ENCODE data around the gene SUSD2.
"Not testable (repeated sequence)": the region's sequence is repeated elsewhere in the genome, so short reads cannot be mapped to it uniquely, and the experiment has no call there.

Gene SUSD2

DNA sequence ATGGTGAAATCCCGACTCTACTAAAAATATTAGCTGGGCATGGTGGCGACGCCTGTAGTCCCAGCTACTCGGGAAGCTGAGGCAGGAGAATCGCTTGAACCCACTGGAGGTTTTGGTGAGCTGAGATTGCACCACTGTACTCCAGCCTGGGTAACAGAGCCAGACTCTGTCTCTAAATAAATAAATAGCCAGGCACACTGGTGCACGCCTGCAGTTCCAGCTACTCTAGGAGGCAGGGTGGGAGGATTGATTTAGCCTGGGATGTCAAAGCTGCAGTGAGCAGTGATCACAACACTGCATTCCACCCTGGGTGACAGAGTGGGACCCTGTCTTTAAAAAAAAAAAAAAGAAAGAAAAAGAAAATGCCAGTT lies 17.4 kb downstream of the SUSD2 start:
- H3K9ac ChIP-seq (ENCODE audit: low read length in 5 of 5): no peak overlapping the region
- H3K4me3 ChIP-seq (ENCODE audit: low read depth in 1 of 5, low read length in 5 of 5): no peak overlapping the region
- no peak overlapping the region for H3K27ac ChIP-seq (ENCODE audit: low read depth, low read length)
- peaks cover 0 to 11% (median 7%) of the 10 kb centered on the region in 5 donors for H3K4me1 ChIP-seq (ENCODE audit: control insufficient read depth in 5 of 5, insufficient read depth in 5 of 5, low read length in 5 of 5)
- H3K36me3 ChIP-seq (ENCODE audit: control insufficient read depth in 5 of 5, insufficient read depth in 5 of 5, low read length in 5 of 5): no peaks in the 10 kb centered on the region
- H3K9me3 ChIP-seq (ENCODE audit: control insufficient read depth in 5 of 5, low read length in 5 of 5): no peaks in the 10 kb centered on the region
- H3K27me3 ChIP-seq (ENCODE audit: control insufficient read depth in 5 of 5, insufficient read depth in 4 of 5, low read length in 5 of 5): no peaks in the 10 kb centered on the region

DNA sequence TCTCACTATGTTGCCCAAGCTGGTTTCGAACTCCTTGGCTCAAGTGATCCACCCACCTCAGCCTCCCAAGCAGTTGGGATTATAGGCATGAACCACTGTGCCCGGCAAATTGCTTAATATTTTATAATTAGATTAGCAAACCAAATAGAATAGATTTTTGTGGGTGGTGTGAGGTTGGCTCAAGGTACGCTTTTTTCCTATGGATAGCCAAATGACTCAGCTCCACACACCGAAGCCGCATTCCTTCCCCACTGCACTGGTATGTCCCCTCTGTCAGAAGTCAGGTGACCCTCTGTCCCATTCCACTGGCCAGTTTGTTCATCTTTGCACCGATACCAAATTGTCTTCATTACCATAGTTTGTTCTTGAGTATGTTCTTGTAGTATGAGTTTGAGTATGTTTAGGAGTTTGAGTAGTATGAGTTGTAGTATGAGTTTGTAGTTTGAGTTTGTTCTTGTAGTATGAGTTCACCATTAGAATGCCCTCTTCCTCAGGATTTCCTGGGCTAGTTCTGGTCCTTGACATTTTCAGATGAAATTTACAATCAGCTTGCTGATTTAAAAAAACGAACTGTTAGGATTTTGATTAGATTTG lies 19.4 kb downstream of the SUSD2 start:
- Histone ChIP-seq H3K9me3 (ENCODE audit: control insufficient read depth in 5 of 5, low read length in 5 of 5) (no peaks in the 10 kb centered on the region), H3K27ac (ENCODE audit: low read depth, low read length) (no peak overlapping the region), H3K4me3 (ENCODE audit: low read depth in 1 of 5, low read length in 5 of 5) (no peak overlapping the region), H3K9ac (ENCODE audit: low read length in 5 of 5) (no peak overlapping the region), H3K4me1 (ENCODE audit: control insufficient read depth in 5 of 5, insufficient read depth in 5 of 5, low read length in 5 of 5) (peaks cover 0 to 11% (median 7%) of the 10 kb centered on the region in 5 donors), H3K36me3 (ENCODE audit: control insufficient read depth in 5 of 5, insufficient read depth in 5 of 5, low read length in 5 of 5) (no peaks in the 10 kb centered on the region), H3K27me3 (ENCODE audit: control insufficient read depth in 5 of 5, insufficient read depth in 4 of 5, low read length in 5 of 5) (no peaks in the 10 kb centered on the region)

GRCh38 chr22:24201681-24202614 lies 20.7 kb downstream of the SUSD2 start:
- H3K9ac ChIP-seq (ENCODE audit: low read length in 5 of 5): no peak overlapping the region
- peaks cover 0 to 15% (median 9%) of the 10 kb centered on the region in 5 donors for H3K4me1 ChIP-seq (ENCODE audit: control insufficient read depth in 5 of 5, insufficient read depth in 5 of 5, low read length in 5 of 5)
- no peaks in the 10 kb centered on the region for H3K27me3 ChIP-seq (ENCODE audit: control insufficient read depth in 5 of 5, insufficient read depth in 4 of 5, low read length in 5 of 5)
- H3K27ac ChIP-seq (ENCODE audit: low read depth, low read length): no peak overlapping the region
- H3K4me3 ChIP-seq (ENCODE audit: low read depth in 1 of 5, low read length in 5 of 5): no peak overlapping the region
- H3K36me3 ChIP-seq (ENCODE audit: control insufficient read depth in 5 of 5, insufficient read depth in 5 of 5, low read length in 5 of 5): no peaks in the 10 kb centered on the region
- H3K9me3 ChIP-seq (ENCODE audit: control insufficient read depth in 5 of 5, low read length in 5 of 5): no peaks in the 10 kb centered on the region

DNA sequence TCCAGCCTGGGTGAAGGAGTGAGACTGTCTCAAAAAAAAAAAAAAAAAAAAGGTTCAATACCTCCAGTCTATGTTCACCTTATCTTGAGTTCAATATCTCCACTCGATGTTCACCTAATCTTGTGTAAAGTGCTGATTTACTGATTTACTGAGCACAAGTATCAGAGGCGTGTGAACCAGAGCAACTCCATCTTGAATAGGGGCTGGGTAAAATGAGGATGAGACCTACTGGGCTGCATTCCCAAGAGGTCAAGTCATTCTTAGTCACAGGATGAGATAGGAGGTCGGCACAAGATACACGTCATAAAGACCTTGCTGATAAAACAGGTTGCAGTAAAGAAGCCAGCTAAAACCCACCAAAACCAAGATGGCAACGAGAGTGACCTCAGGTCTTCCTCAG lies 22.6 kb downstream of the SUSD2 start:
- peaks cover 5 to 20% (median 16%) of the 10 kb centered on the region in 5 donors for H3K4me1 ChIP-seq (ENCODE audit: control insufficient read depth in 5 of 5, insufficient read depth in 5 of 5, low read length in 5 of 5)
- H3K36me3 ChIP-seq (ENCODE audit: control insufficient read depth in 5 of 5, insufficient read depth in 5 of 5, low read length in 5 of 5); H3K9me3 ChIP-seq (ENCODE audit: control insufficient read depth in 5 of 5, low read length in 5 of 5); H3K9ac ChIP-seq (ENCODE audit: low read length in 5 of 5); H3K27me3 ChIP-seq (ENCODE audit: control insufficient read depth in 5 of 5, insufficient read depth in 4 of 5, low read length in 5 of 5); H3K4me3 ChIP-seq (ENCODE audit: low read depth in 1 of 5, low read length in 5 of 5); H3K27ac ChIP-seq (ENCODE audit: low read depth, low read length): not testable (repeated sequence)

DNA sequence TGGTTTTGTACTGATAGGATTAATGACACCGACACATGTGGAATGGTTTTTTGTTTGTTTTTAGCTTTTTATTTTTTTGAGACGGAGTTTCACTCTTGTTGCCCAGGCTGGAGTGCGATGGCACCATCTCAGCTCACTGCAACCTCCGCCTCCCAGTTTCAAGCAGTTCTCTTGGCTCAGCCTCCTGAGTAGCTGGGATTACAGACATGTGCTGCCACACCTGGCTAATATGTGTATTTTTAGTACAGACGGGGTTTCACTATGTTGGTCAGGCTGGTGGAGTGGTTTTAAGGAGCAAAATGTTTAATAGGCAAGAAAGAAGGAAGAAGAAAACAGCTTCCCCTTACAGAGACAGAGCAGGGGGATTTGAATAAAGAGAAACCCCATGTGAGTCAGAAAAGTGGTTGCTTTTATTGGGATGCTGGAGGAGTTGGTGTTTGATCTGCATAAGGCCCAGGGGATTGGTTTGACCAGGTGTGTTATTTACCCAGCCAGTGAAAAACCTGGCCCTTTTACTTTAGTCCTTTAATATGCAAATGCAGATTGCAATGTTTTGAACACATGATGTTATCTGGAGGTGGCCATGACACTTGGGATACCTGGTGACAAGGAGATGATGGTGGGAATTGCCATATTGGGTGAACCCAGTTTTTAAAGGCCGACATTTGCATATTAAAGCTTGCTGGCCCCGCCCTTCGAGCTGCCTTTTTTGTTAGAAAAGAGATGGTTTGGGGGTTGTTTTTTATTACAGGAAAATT lies 24.3 kb downstream of the SUSD2 start:
- H3K27me3 ChIP-seq (ENCODE audit: control insufficient read depth in 5 of 5, insufficient read depth in 4 of 5, low read length in 5 of 5): no peaks in the 10 kb centered on the region
- peaks cover 5 to 20% (median 16%) of the 10 kb centered on the region in 5 donors for H3K4me1 ChIP-seq (ENCODE audit: control insufficient read depth in 5 of 5, insufficient read depth in 5 of 5, low read length in 5 of 5)
- no peak overlapping the region for H3K4me3 ChIP-seq (ENCODE audit: low read depth in 1 of 5, low read length in 5 of 5)
- H3K9me3 ChIP-seq (ENCODE audit: control insufficient read depth in 5 of 5, low read length in 5 of 5): no peaks in the 10 kb centered on the region
- no peak overlapping the region for H3K9ac ChIP-seq (ENCODE audit: low read length in 5 of 5)
- no peak overlapping the region for H3K27ac ChIP-seq (ENCODE audit: low read depth, low read length)
- no peaks in the 10 kb centered on the region for H3K36me3 ChIP-seq (ENCODE audit: control insufficient read depth in 5 of 5, insufficient read depth in 5 of 5, low read length in 5 of 5)

GRCh38 chr22:24206460-24207263 lies 25.4 kb downstream of the SUSD2 start:
- H3K9me3 ChIP-seq (ENCODE audit: control insufficient read depth in 5 of 5, low read length in 5 of 5); H3K36me3 ChIP-seq (ENCODE audit: control insufficient read depth in 5 of 5, insufficient read depth in 5 of 5, low read length in 5 of 5); H3K9ac ChIP-seq (ENCODE audit: low read length in 5 of 5); H3K4me3 ChIP-seq (ENCODE audit: low read depth in 1 of 5, low read length in 5 of 5); H3K27me3 ChIP-seq (ENCODE audit: control insufficient read depth in 5 of 5, insufficient read depth in 4 of 5, low read length in 5 of 5): not testable (repeated sequence)
- H3K4me1 ChIP-seq (ENCODE audit: control insufficient read depth in 5 of 5, insufficient read depth in 5 of 5, low read length in 5 of 5): peaks cover 5 to 20% (median 16%) of the 10 kb centered on the region in 5 donors
- H3K27ac ChIP-seq (ENCODE audit: low read depth, low read length): peak overlapping the region; percentile 69

GRCh38 chr22:24207264-24208011 lies 26.2 kb downstream of the SUSD2 start:
- no peaks in the 10 kb centered on the region for H3K36me3 ChIP-seq (ENCODE audit: control insufficient read depth in 5 of 5, insufficient read depth in 5 of 5, low read length in 5 of 5)
- H3K4me3 ChIP-seq (ENCODE audit: low read depth in 1 of 5, low read length in 5 of 5): no peak overlapping the region
- H3K4me1 ChIP-seq (ENCODE audit: control insufficient read depth in 5 of 5, insufficient read depth in 5 of 5, low read length in 5 of 5): peaks cover 5 to 20% (median 16%) of the 10 kb centered on the region in 5 donors
- no peaks in the 10 kb centered on the region for H3K27me3 ChIP-seq (ENCODE audit: control insufficient read depth in 5 of 5, insufficient read depth in 4 of 5, low read length in 5 of 5)
- peak overlapping the region in 1 of 5 donors; percentile 23 for H3K9ac ChIP-seq (ENCODE audit: low read length in 5 of 5)
- peak overlapping the region; percentile 69 for H3K27ac ChIP-seq (ENCODE audit: low read depth, low read length)
- no peaks in the 10 kb centered on the region for H3K9me3 ChIP-seq (ENCODE audit: control insufficient read depth in 5 of 5, low read length in 5 of 5)

DNA sequence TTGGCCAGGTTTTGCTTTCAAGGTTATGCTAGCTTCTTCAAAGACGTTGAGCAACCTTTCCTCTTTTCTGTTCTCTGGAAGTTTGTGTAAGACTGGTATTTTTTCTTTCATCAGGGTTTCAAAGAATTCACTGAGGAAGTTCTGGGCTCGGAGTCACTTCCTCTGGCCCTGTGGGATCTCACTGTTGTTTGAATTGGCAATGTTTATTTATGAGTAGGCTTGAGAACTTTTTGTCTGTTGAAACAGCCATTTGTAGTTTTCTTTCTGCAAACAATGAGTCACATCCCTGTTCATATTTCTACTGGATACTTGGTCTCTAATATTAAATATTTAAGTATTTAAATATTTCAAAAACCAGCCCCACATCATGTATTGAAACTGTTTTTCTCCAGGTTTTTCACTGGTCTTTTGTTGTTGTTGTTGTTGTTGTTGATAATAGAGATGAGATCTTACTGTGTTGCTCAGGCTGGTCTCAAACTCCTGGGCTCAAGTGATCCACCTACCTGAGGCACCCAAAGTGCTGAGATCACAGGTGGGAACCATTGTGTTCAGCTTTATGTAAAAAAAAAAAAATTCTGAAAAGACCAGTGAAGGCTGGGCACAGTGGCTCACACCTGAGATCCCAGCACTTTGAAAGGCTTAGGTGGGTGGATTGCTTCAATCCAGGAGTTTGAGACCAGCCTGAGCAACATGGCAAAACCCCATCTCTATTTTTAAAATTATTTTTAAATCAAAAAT lies 26.9 kb downstream of the SUSD2 start:
- Histone ChIP-seq H3K36me3 (ENCODE audit: control insufficient read depth in 5 of 5, insufficient read depth in 5 of 5, low read length in 5 of 5) (no peaks in the 10 kb centered on the region), H3K27ac (ENCODE audit: low read depth, low read length) (peak overlapping the region; percentile 69), H3K4me1 (ENCODE audit: control insufficient read depth in 5 of 5, insufficient read depth in 5 of 5, low read length in 5 of 5) (peaks cover 5 to 20% (median 16%) of the 10 kb centered on the region in 5 donors), H3K9me3 (ENCODE audit: control insufficient read depth in 5 of 5, low read length in 5 of 5) (no peaks in the 10 kb centered on the region), H3K4me3 (ENCODE audit: low read depth in 1 of 5, low read length in 5 of 5) (no peak overlapping the region), H3K9ac (ENCODE audit: low read length in 5 of 5) (peak overlapping the region in 2 of 5 donors; percentile 7 to 17), H3K27me3 (ENCODE audit: control insufficient read depth in 5 of 5, insufficient read depth in 4 of 5, low read length in 5 of 5) (no peaks in the 10 kb centered on the region)

Measured in subcutaneous abdominal adipose tissue (tissue), 5 donors.